Spleen (tissue), 11 donors: ENCODE measurements around the gene ASIC1. TPM values are rescaled to one million over a fixed set of nuclear protein-coding genes. Genes with fewer than 3 reads are reported as not detected.

Source experiments
- DNase-seq: peaks from one replicate; pipeline ENCODE4 v3.0.0-alpha.2; 2020
- H3K27ac ChIP-seq, 8 donors: fragments of 200-600 bp; sonication (generic) in 7 of 8; 1 replicate in 4 of 8; 2 replicates in 4 of 8; pipeline versions ENCODE4 v1.5.0 to v1.8.0; 2016 to 2021; ENCODE audit warnings: inconsistent platforms in 4 of 8, mild to moderate bottlenecking in 4 of 8, moderate library complexity in 1 of 8
- H3K27me3 ChIP-seq, 7 donors: fragments of 200-600 bp; sonication (generic) in 6 of 7; replicated peaks in 1 of 7; 1 replicate in 4 of 7; 2 replicates in 3 of 7; pipeline versions ENCODE4 v1.5.0 to v1.8.0; 2016 to 2021; ENCODE audit warnings: inconsistent platforms in 3 of 7, mild to moderate bottlenecking in 1 of 7
- H3K36me3 ChIP-seq, 6 donors: fragments of 200-600 bp; sonication (generic) in 5 of 6; 1 replicate in 4 of 6; 2 replicates in 2 of 6; pipeline versions ENCODE4 v1.5.0 to v1.8.0; 2016 to 2021; ENCODE audit warnings: inconsistent platforms in 2 of 6
- H3K4me1 ChIP-seq, 6 donors: fragments of 200-600 bp; sonication (generic) in 5 of 6; 1 replicate in 3 of 6; 2 replicates in 3 of 6; pipeline versions ENCODE4 v1.5.0 to v1.8.0; 2016 to 2021; ENCODE audit warnings: inconsistent platforms in 3 of 6
- H3K4me3 ChIP-seq, 8 donors: fragments of 200-600 bp; sonication (generic) in 7 of 8; 1 replicate in 4 of 8; 2 replicates in 4 of 8; pipeline versions ENCODE4 v1.5.0 to v1.8.0; 2016 to 2021; ENCODE audit warnings: inconsistent platforms in 4 of 8, mild to moderate bottlenecking in 4 of 8, moderate library complexity in 2 of 8
- H3K9me3 ChIP-seq, 8 donors: fragments of 200-600 bp; sonication (generic) in 7 of 8; 1 replicate in 4 of 8; 2 replicates in 4 of 8; pipeline versions ENCODE4 v1.5.0 to v1.8.0; 2016 to 2021; ENCODE audit warnings: inconsistent platforms in 4 of 8
- POLR2A ChIP-seq, 3 donors: fragments of 450-650 bp; IDR thresholded peaks; one replicate each; pipeline ENCODE4 v1.5.1; 2017; ENCODE audit warnings: antibody characterized with exemption in 3 of 3, mild to moderate bottlenecking in 1 of 3
- POLR2AphosphoS5 ChIP-seq, 3 donors: sonication (generic); formaldehyde crosslinking; IDR thresholded peaks; one replicate each; pipeline ENCODE4 v1.5.1; 2017; ENCODE audit warnings: antibody characterized with exemption in 3 of 3
- WGBS, 5 donors: extraction: QIAGEN DNeasy Blood & Tissue Kit in 3 of 5; methylation state at CpG; one replicate each; pipeline versions ENCODE4 v1.1.5 to v1.1.7; 2013 to 2018; 5-methylcytosine and 5-hydroxymethylcytosine counted together
- intact Hi-C: fragments of 100-400 bp; cut with DNase I; formaldehyde crosslinking; loops from one replicate; pipeline ENCODE4 v1.15.0; 2023; ENCODE audit warnings: low total_unique reads
- polyA plus RNA-seq, 3 donors: library from polyadenylated mRNA; stranded (reverse); fragments of 200-250 nt; gene quantifications; one replicate each; pipeline ENCODE4 v1.2.1, GENCODE V29; 2013
- total RNA-seq, 7 donors: library from RNA; depleted of rRNA in 3 of 7; stranded (reverse); fragments of >200 nt in 3 of 7; fragmentation: NEBNext Ultra II Directional in 4 of 7; extraction: Animal tissue kit (Norgen Biotek cat#: 25700) in 4 of 7; gene quantifications; one replicate each; pipeline versions ENCODE4 v1.1.0 to v1.2.1, GENCODE V29; 2016 to 2021
- TF ChIP-seq, protein P1 (sequence below), 11 experiments: fragments of 200-600 bp in 7 of 11; fragments of 450-650 bp in 4 of 11; sonication (generic) in 4 of 11; IDR thresholded peaks in 8 of 11; conservative IDR thresholded peaks in 3 of 11; 1 replicate in 7 of 11; 2 replicates in 4 of 11; pipeline versions ENCODE4 v1.4.0 to v1.8.0; 2016 to 2021; ENCODE audit warnings: antibody characterized with exemption in 11 of 11, inconsistent platforms in 4 of 11, mild to moderate bottlenecking in 1 of 11
- donor health status: healthy with polysubstance abuse.
- donor health status: DM: no; HTN: no; CAD: no; lungs with moderate emphysema.
- donor health status: DM: no; HTN: no; CAD: no.
- donor health status: Bipolar disorder and iron deficiency.
- donor health status: healthy.
- donor health status: DM: no; HTN: no; CAD: no.
- donor health status: DM: yes; HTN: yes; CAD: no.

The ASIC1 gene
- total and polyA plus RNA-seq, 10 donors, result 0.16 to 1.3 (median 0.35) TPM

DNA sequence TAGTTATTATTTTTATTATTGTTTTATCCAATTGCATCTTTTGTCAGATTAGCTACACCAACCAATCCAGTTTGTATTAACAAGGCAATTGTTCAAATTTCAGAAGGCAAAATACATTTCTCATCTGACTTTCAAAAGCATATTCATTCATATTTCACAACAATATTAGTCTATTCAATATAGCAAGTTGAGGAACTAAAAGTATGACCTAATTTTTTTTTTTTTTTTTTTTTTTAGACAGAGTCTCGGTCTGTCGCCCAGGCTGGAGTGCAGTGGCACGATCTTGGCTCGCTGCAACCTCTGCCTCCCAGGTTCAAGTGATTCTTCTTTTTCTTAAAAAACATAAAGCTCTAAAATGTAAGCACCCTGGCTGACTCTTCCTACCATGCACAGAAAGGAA lies 71.9 kb downstream of the ASIC1 start:
- intact Hi-C loops, result no loop called here
- DNase-seq, result no peak
- H3K36me3 ChIP-seq, result peaks cover 0 to 98% (median 57%) of the 10 kb centered on the region in 6 donors
- H3K4me1 ChIP-seq, result peaks cover 0 to 48% (median 25%) of the 10 kb centered on the region in 6 donors
- 61 to 78% (median 62%) methylated on average over 4 of the region's 4 CpGs for whole genome bisulfite sequencing, 5 donors
- no peak overlapping the region for H3K27ac ChIP-seq
- no peaks in the 10 kb centered on the region for H3K27me3 ChIP-seq
- no peak overlapping the region for H3K4me3 ChIP-seq
- no peak for TF ChIP-seq POLR2AphosphoS5 (IDR thresholded peaks at IDR 0.05)
- TF ChIP-seq POLR2A (IDR thresholded peaks at IDR 0.05), result no peak
- TF ChIP-seq, protein P1, sequence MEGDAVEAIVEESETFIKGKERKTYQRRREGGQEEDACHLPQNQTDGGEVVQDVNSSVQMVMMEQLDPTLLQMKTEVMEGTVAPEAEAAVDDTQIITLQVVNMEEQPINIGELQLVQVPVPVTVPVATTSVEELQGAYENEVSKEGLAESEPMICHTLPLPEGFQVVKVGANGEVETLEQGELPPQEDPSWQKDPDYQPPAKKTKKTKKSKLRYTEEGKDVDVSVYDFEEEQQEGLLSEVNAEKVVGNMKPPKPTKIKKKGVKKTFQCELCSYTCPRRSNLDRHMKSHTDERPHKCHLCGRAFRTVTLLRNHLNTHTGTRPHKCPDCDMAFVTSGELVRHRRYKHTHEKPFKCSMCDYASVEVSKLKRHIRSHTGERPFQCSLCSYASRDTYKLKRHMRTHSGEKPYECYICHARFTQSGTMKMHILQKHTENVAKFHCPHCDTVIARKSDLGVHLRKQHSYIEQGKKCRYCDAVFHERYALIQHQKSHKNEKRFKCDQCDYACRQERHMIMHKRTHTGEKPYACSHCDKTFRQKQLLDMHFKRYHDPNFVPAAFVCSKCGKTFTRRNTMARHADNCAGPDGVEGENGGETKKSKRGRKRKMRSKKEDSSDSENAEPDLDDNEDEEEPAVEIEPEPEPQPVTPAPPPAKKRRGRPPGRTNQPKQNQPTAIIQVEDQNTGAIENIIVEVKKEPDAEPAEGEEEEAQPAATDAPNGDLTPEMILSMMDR (IDR thresholded peaks at IDR 0.05 in 8 of 11, conservative IDR thresholded peaks at IDR 0.05 in 3 of 11), result no peak
- no peaks in the 10 kb centered on the region for H3K9me3 ChIP-seq

- H3K27ac ChIP-seq, result peak overlapping the region in 1 of 8 donors; percentile 9
These were observed 75.2 kb downstream of the ASIC1 start for GRCh38 chr12:50132505-50133135.

More at GRCh38 chr12:50132505-50133135, 75.2 kb downstream of the ASIC1 start:
- H3K9me3 ChIP-seq, result no peaks in the 10 kb centered on the region
- peaks cover 0 to 98% (median 59%) of the 10 kb centered on the region in 6 donors for H3K36me3 ChIP-seq
- H3K27me3 ChIP-seq, result no peaks in the 10 kb centered on the region
- DNase-seq, result no peak
- no peak for TF ChIP-seq POLR2A (IDR thresholded peaks at IDR 0.05)
- TF ChIP-seq POLR2AphosphoS5 (IDR thresholded peaks at IDR 0.05), result peak in 1 of 3 donors; percentile 4
- TF ChIP-seq, protein P1 (IDR thresholded peaks at IDR 0.05 in 8 of 11, conservative IDR thresholded peaks at IDR 0.05 in 3 of 11), result peak in 7 of 11 experiments; percentile 32 to 70 (median 52)
- peaks cover 0 to 34% (median 14%) of the 10 kb centered on the region in 6 donors for H3K4me1 ChIP-seq
- WGBS, 5 donors, result 58 to 91% (median 76%) methylated on average over 2 of the region's 2 CpGs
- intact Hi-C loops, result no loop called here
- no peak overlapping the region for H3K4me3 ChIP-seq

Other genes starting within 250 kb of the ASIC1 start
- gene NCKAP5L, start 229.2 kb upstream of the ASIC1 start, total RNA-seq, result 10 to 100 TPM; 19.9 to 29.4 (median 23.6) TPM
- 10 to 100 TPM in 1 of 3 donors, 1 to 10 TPM in 2; 3.6 to 15.3 (median 7.0) TPM for gene NCKAP5L, start 229.2 kb upstream of the ASIC1 start, polyA plus RNA-seq
- 1 to 10 TPM; 4.8 to 7.4 (median 5.3) TPM for gene BCDIN3D, start 214.5 kb upstream of the ASIC1 start, total RNA-seq
- gene BCDIN3D, start 214.5 kb upstream of the ASIC1 start, polyA plus RNA-seq, result 1 to 10 TPM; 3.3 to 5.1 (median 4.6) TPM
- 1 to 10 TPM in 4 of 7 donors, under 1 TPM in 2, not detected in 1; 0.09 to 3.2 (median 1.7) TPM for gene FAIM2, start 153.7 kb upstream of the ASIC1 start, total RNA-seq
- under 1 TPM; 0.04 to 0.19 (median 0.17) TPM for gene FAIM2, start 153.7 kb upstream of the ASIC1 start, polyA plus RNA-seq
- not detected for gene AQP2, start 106.9 kb upstream of the ASIC1 start, total RNA-seq
- not detected for gene AQP2, start 106.9 kb upstream of the ASIC1 start, polyA plus RNA-seq
- gene AQP5, start 95.7 kb upstream of the ASIC1 start, total RNA-seq, result under 1 TPM in 3 of 7 donors, not detected in 4; 0.26 to 0.46 (median 0.30) TPM
- gene AQP5, start 95.7 kb upstream of the ASIC1 start, polyA plus RNA-seq, result under 1 TPM in 2 of 3 donors, not detected in 1; 0.05 to 0.45 TPM
- under 1 TPM in 1 of 7 donors, not detected in 6; 0.36 TPM for gene AQP6, start 84.6 kb upstream of the ASIC1 start, total RNA-seq
- gene AQP6, start 84.6 kb upstream of the ASIC1 start, polyA plus RNA-seq, result under 1 TPM in 1 of 3 donors, not detected in 2; 0.03 TPM
- 10 to 100 TPM in 4 of 7 donors, 1 to 10 TPM in 3; 8.1 to 21.1 (median 11.3) TPM for gene RACGAP1, start 32.1 kb upstream of the ASIC1 start, total RNA-seq
- gene RACGAP1, start 32.1 kb upstream of the ASIC1 start, polyA plus RNA-seq, result 1 to 10 TPM; 3.4 to 6.9 (median 5.8) TPM
- gene SMARCD1, start 27.7 kb downstream of the ASIC1 start, total RNA-seq, result 10 to 100 TPM; 47.3 to 85.7 (median 60.3) TPM
- 10 to 100 TPM; 17.4 to 25.3 (median 18.1) TPM for gene SMARCD1, start 27.7 kb downstream of the ASIC1 start, polyA plus RNA-seq
- under 1 TPM in 6 of 7 donors, not detected in 1; 0.13 to 0.79 (median 0.45) TPM for gene GPD1, start 46.4 kb downstream of the ASIC1 start, total RNA-seq
- under 1 TPM; 0.44 to 0.72 (median 0.48) TPM for gene GPD1, start 46.4 kb downstream of the ASIC1 start, polyA plus RNA-seq
- 10 to 100 TPM; 45.9 to 68.2 (median 52.7) TPM for gene COX14, start 54.6 kb downstream of the ASIC1 start, total RNA-seq
- 100 to 1,000 TPM in 1 of 3 donors, 10 to 100 TPM in 2; 75.5 to 116 (median 81.9) TPM for gene COX14, start 54.6 kb downstream of the ASIC1 start, polyA plus RNA-seq
- gene CERS5, start 109.8 kb downstream of the ASIC1 start, total RNA-seq, result 10 to 100 TPM; 21.8 to 55.9 (median 41.3) TPM
- gene CERS5, start 109.8 kb downstream of the ASIC1 start, polyA plus RNA-seq, result 10 to 100 TPM; 40.3 to 90.8 (median 58.1) TPM
- 100 to 1,000 TPM in 1 of 7 donors, 10 to 100 TPM in 6; 59.5 to 102 (median 64.3) TPM for gene LIMA1, start 225.9 kb downstream of the ASIC1 start, total RNA-seq
- 10 to 100 TPM; 15.3 to 45.1 (median 22.7) TPM for gene LIMA1, start 225.9 kb downstream of the ASIC1 start, polyA plus RNA-seq